ENCODE data around the gene VPS52. TPM values are rescaled to one million over a fixed set of nuclear protein-coding genes. Genes with fewer than 3 reads are reported as not detected.
"Not testable (repeated sequence)": the region's sequence is repeated elsewhere in the genome, so short reads cannot be mapped to it uniquely, and the experiment has no call there.

Gene VPS52
- total and polyA plus RNA-seq, 2 donors (not counting 1 experiment from before 2014, with no cell fraction given) = 44.9 to 53.2 TPM

DNA sequence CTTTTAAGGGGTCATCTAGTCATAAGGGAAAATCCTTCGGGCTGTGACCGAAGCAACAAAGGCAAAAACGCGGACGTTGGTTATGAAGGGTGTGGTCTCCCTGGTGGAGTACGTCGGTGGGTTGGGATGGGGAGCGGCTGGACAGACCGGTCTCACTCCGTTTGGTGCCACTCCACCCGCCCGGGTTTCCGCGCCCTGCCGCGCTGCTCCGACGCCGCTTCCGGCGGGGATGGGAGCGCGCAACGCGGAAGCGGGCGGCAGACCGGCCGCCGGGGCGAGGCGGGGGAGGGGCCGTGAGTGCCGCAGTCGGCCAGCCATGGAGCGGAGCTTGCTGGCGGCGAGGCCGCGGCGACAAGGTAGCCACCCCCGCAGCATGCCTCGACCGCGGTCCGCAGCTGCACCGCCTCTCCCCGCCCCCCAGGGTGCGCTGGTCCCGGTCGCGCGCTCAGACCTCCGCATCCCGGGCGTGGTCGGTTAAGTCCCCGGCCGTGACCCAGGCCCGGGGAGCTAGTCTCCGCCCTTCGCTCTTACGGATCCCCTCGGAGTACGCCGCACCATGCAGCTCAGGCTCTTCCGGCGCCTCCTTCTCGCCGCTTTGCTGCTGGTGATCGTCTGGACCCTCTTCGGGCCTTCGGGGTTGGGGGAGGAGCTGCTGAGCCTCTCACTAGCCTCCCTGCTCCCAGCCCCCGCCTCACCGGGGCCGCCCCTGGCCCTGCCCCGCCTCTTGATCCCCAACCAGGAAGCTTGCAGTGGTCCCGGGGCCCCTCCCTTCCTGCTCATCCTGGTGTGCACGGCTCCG, 5.4 kb upstream of the VPS52 start, which contains the start of gene B3GALT4:
Gene B3GALT4 (plus strand): TSS at position 260 of the 799 bp plus-strand sequence. CDS start 297 bp downstream, at position 557.
- H3K27ac ChIP-seq (ENCODE audit: insufficient read depth, low read length) = peak within 1 kb of the TSS; percentile 67
- H3K9ac ChIP-seq (ENCODE audit: insufficient read depth, low read length) = peak within 1 kb of the TSS; percentile 52
- TF ChIP-seq, protein P1, sequence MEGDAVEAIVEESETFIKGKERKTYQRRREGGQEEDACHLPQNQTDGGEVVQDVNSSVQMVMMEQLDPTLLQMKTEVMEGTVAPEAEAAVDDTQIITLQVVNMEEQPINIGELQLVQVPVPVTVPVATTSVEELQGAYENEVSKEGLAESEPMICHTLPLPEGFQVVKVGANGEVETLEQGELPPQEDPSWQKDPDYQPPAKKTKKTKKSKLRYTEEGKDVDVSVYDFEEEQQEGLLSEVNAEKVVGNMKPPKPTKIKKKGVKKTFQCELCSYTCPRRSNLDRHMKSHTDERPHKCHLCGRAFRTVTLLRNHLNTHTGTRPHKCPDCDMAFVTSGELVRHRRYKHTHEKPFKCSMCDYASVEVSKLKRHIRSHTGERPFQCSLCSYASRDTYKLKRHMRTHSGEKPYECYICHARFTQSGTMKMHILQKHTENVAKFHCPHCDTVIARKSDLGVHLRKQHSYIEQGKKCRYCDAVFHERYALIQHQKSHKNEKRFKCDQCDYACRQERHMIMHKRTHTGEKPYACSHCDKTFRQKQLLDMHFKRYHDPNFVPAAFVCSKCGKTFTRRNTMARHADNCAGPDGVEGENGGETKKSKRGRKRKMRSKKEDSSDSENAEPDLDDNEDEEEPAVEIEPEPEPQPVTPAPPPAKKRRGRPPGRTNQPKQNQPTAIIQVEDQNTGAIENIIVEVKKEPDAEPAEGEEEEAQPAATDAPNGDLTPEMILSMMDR (conservative IDR thresholded peaks at IDR 0.05 in 1 of 2, IDR thresholded peaks at IDR 0.05 in 1 of 2; ENCODE audit: low read depth in 1 of 2, low read length in 2 of 2) = peak; percentile 33 to 37
- no peak for TF ChIP-seq EZH2 (IDR thresholded peaks at IDR 0.05; ENCODE audit: low read length, missing control alignments)
- peak; percentile 69 to 75 for DNase-seq (ENCODE audit: low read depth in 2 of 2)
- peaks cover 19% of the 10 kb centered on the region for H3K4me1 ChIP-seq (ENCODE audit: control insufficient read depth, extremely low read depth, insufficient read depth, low read length)
- no peaks in the 10 kb centered on the region for H4K20me1 ChIP-seq (ENCODE audit: control insufficient read depth, extremely low read depth, insufficient read depth, low read length)
- peaks cover 39% of the 10 kb centered on the region for H3K79me2 ChIP-seq (ENCODE audit: control insufficient read depth, insufficient read depth, low read length)
- no peak within 1 kb of the TSS for H2AFZ ChIP-seq (ENCODE audit: low read length)
- peak within 1 kb of the TSS; percentile 70 for H3K4me2 ChIP-seq (ENCODE audit: extremely low read depth, insufficient read depth, low read length)
- H3K9me3 ChIP-seq (ENCODE audit: control insufficient read depth, insufficient read depth, low read depth, low read length) = no peaks in the 10 kb centered on the region
- peak within 1 kb of the TSS; percentile 18 to 59 (median 46) for H3K4me3 ChIP-seq (replicated peaks in 1 of 4; ENCODE audit: control extremely low read depth in 1 of 4, insufficient read depth in 1 of 4, low read depth in 3 of 4, low read length in 4 of 4)
- no peaks in the 10 kb centered on the region for H3K27me3 ChIP-seq (ENCODE audit: control insufficient read depth, insufficient read depth, low read length)
- peaks cover 35% of the 10 kb centered on the region for H3K36me3 ChIP-seq (ENCODE audit: control insufficient read depth, insufficient read depth, low read length)

DNA sequence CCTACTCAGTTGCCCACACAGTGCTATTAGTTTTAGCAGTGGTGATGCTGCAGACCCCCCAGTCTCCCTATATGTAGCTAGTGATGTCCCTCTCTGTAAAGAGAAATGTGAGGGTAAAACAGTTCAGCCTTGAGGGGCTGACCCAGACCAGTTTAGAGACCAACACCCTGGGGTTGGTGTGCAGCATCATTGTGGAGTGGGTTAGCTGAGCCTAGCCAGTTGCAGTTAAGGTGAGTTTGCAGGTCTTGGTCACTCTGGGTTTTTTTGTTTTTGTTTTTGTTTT, 4.8 kb upstream of the VPS52 start:
- no peaks in the 10 kb centered on the region for H3K27me3 ChIP-seq (ENCODE audit: control insufficient read depth, insufficient read depth, low read length)
- H3K4me3 ChIP-seq (replicated peaks in 1 of 4; ENCODE audit: control extremely low read depth in 1 of 4, insufficient read depth in 1 of 4, low read depth in 3 of 4, low read length in 4 of 4) = peak overlapping the region; percentile 18 to 59 (median 46)
- peak overlapping the region; percentile 67 for H3K27ac ChIP-seq (ENCODE audit: insufficient read depth, low read length)
- H3K9me3 ChIP-seq (ENCODE audit: control insufficient read depth, insufficient read depth, low read depth, low read length) = no peaks in the 10 kb centered on the region
- H3K9ac ChIP-seq (ENCODE audit: insufficient read depth, low read length) = peak overlapping the region; percentile 52
- peak in 1 of 2 donors; percentile 4 for DNase-seq (ENCODE audit: low read depth in 2 of 2)
- peaks cover 34% of the 10 kb centered on the region for H3K36me3 ChIP-seq (ENCODE audit: control insufficient read depth, insufficient read depth, low read length)
- TF ChIP-seq, protein P1 (conservative IDR thresholded peaks at IDR 0.05 in 1 of 2, IDR thresholded peaks at IDR 0.05 in 1 of 2; ENCODE audit: low read depth in 1 of 2, low read length in 2 of 2) = no peak
- TF ChIP-seq EZH2 (IDR thresholded peaks at IDR 0.05; ENCODE audit: low read length, missing control alignments) = no peak
- H4K20me1 ChIP-seq (ENCODE audit: control insufficient read depth, extremely low read depth, insufficient read depth, low read length) = no peaks in the 10 kb centered on the region
- peaks cover 19% of the 10 kb centered on the region for H3K4me1 ChIP-seq (ENCODE audit: control insufficient read depth, extremely low read depth, insufficient read depth, low read length)
- no peak overlapping the region for H2AFZ ChIP-seq (ENCODE audit: low read length)
- H3K4me2 ChIP-seq (ENCODE audit: extremely low read depth, insufficient read depth, low read length) = peak overlapping the region; percentile 55
- H3K79me2 ChIP-seq (ENCODE audit: control insufficient read depth, insufficient read depth, low read length) = peaks cover 41% of the 10 kb centered on the region

DNA sequence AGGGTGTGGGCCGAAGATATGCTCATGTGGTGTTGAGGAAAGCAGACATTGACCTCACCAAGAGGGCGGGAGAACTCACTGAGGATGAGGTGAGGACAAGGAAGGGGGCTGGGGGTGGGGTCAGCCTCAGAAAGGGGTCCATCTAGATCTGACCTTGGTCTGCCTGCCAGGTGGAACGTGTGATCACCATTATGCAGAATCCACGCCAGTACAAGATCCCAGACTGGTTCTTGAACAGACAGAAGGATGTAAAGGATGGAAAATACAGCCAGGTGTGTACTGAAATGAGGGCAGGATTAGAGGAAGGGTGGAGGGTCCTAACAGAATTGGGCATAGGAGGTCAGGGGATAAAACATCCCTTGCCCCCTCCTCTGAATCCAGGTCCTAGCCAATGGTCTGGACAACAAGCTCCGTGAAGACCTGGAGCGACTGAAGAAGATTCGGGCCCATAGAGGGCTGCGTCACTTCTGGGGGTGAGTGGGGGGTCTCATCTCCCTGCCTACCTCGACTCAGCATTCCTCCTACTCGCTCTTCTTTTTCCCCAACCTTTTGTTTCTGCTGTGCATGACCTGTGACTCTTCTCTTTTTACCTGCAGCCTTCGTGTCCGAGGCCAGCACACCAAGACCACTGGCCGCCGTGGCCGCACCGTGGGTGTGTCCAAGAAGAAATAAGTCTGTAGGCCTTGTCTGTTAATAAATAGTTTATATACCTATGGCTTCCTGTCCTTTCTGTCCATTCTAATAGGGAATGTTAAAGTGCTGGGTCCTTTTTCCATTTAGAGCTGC, 4.3 kb upstream of the VPS52 start:
- not testable (repeated sequence) for DNase-seq (ENCODE audit: low read depth in 2 of 2); H2AFZ ChIP-seq (ENCODE audit: low read length); H3K9ac ChIP-seq (ENCODE audit: insufficient read depth, low read length); H3K9me3 ChIP-seq (ENCODE audit: control insufficient read depth, insufficient read depth, low read depth, low read length); H4K20me1 ChIP-seq (ENCODE audit: control insufficient read depth, extremely low read depth, insufficient read depth, low read length); H3K27me3 ChIP-seq (ENCODE audit: control insufficient read depth, insufficient read depth, low read length)
- peak overlapping the region; percentile 67 for H3K27ac ChIP-seq (ENCODE audit: insufficient read depth, low read length)
- H3K79me2 ChIP-seq (ENCODE audit: control insufficient read depth, insufficient read depth, low read length) = peaks cover 45% of the 10 kb centered on the region
- peaks cover 34% of the 10 kb centered on the region for H3K36me3 ChIP-seq (ENCODE audit: control insufficient read depth, insufficient read depth, low read length)
- H3K4me3 ChIP-seq (replicated peaks in 1 of 4; ENCODE audit: control extremely low read depth in 1 of 4, insufficient read depth in 1 of 4, low read depth in 3 of 4, low read length in 4 of 4) = peak overlapping the region in 3 of 4 experiments; percentile 37 to 59 (median 54)
- peaks cover 19% of the 10 kb centered on the region for H3K4me1 ChIP-seq (ENCODE audit: control insufficient read depth, extremely low read depth, insufficient read depth, low read length)
- H3K4me2 ChIP-seq (ENCODE audit: extremely low read depth, insufficient read depth, low read length) = peak overlapping the region; percentile 70

Data from fibroblast of lung (primary cell).